COR-L47 (cell line): ENCODE data around the gene ST3GAL3.

Experiments
- DNase-seq: peaks from one replicate; lab custom pipeline; 2025; lab: John Stamatoyannopoulos, UW

Gene ST3GAL3

GRCh38 chr1:43938892-43939587 lies 231.7 kb downstream of the ST3GAL3 start:
- no peak for DNase-seq

- DNase-seq = no peak
Observed at GRCh38 chr1:43942411-43942810, 235.1 kb downstream of the ST3GAL3 start.

GRCh38 chr1:43944860-43945259 lies 237.5 kb downstream of the ST3GAL3 start:
- DNase-seq = no peak

- no peak for DNase-seq
Observed at GRCh38 chr1:43945674-43946235, 238.4 kb downstream of the ST3GAL3 start.

- peak; percentile 73 for DNase-seq
Observed at GRCh38 chr1:43946236-43947060, 239.1 kb downstream of the ST3GAL3 start, which contains the start of gene IPO13. TSS of gene IPO13 (plus strand) at chr1:43946950. CDS start at chr1:43947601, 651 bp downstream.

GRCh38 chr1:43947061-43947873 lies 239.9 kb downstream of the ST3GAL3 start:
- DNase-seq = no peak

GRCh38 chr1:43947874-43948437 lies 240.6 kb downstream of the ST3GAL3 start:
- DNase-seq = no peak

- no peak for DNase-seq
Observed at GRCh38 chr1:43949678-43950077, 242.3 kb downstream of the ST3GAL3 start.

- DNase-seq = no peak
Observed at GRCh38 chr1:43951021-43951985, 244.0 kb downstream of the ST3GAL3 start.

- DNase-seq = peak; percentile 84
Observed at GRCh38 chr1:43952731-43953346, 245.5 kb downstream of the ST3GAL3 start.

GRCh38 chr1:43953361-43953760 lies 246.0 kb downstream of the ST3GAL3 start:
- no peak for DNase-seq

- DNase-seq = no peak
Observed at GRCh38 chr1:43954036-43954435, 246.7 kb downstream of the ST3GAL3 start.

- no peak for DNase-seq
Observed at GRCh38 chr1:43956234-43956633, 248.9 kb downstream of the ST3GAL3 start.

GRCh38 chr1:43957407-43958040 lies 250.2 kb downstream of the ST3GAL3 start:
- no peak for DNase-seq

- no peak for DNase-seq
Observed at GRCh38 chr1:43958351-43959255, 251.3 kb downstream of the ST3GAL3 start.

GRCh38 chr1:43960798-43961197 lies 253.5 kb downstream of the ST3GAL3 start:
- DNase-seq = no peak

- no peak for DNase-seq
Observed at GRCh38 chr1:43961692-43962091, 254.4 kb downstream of the ST3GAL3 start.

GRCh38 chr1:43962324-43962723 lies 255.0 kb downstream of the ST3GAL3 start:
- DNase-seq = no peak
